K562 (cell line): ENCODE data around the gene RYK. TPM values are rescaled to one million over a fixed set of nuclear protein-coding genes. Genes with fewer than 3 reads are reported as not detected.

ENCODE experiments used
- CBX1 ChIP-seq: sonication (generic); IDR thresholded peaks from 2 replicates; pipeline ENCODE4 v1.6.1; 2016; ENCODE audit warnings: antibody characterized with exemption, low read depth, mild to moderate bottlenecking
- GABPB1 ChIP-seq: sonication (generic); formaldehyde crosslinking; IDR thresholded peaks from 2 replicates; pipeline ENCODE4 v1.8.0; 2022; ENCODE audit warnings: mild to moderate bottlenecking, missing genetic modification reagents
- HDAC1 ChIP-seq, 2 experiments: fragments of 450-650 bp; IDR thresholded peaks; 2 replicates each; pipeline ENCODE4 v1.6.1; 2016 to 2017; ENCODE audit warnings: inconsistent platforms in 1 of 2, mild to moderate bottlenecking in 1 of 2, moderate library complexity in 1 of 2
- KDM2B ChIP-seq: fragments of 250-450 bp; sonication (Bioruptor Pico); IDR thresholded peaks from 2 replicates; pipeline ENCODE4 v1.8.0; 2021; ENCODE audit warnings: mild to moderate bottlenecking, moderate library complexity
- MTA1 ChIP-seq: fragments of 450-650 bp; IDR thresholded peaks from 2 replicates; pipeline ENCODE4 v1.6.1; 2017; ENCODE audit warnings: borderline replicate concordance
- NCOA6 ChIP-seq: fragments of 450-650 bp; IDR thresholded peaks from 2 replicates; pipeline ENCODE4 v1.6.1; 2017; ENCODE audit warnings: mild to moderate bottlenecking
- TOE1 ChIP-seq, 2 experiments: fragments of 450-650 bp in 1 of 2; sonication (generic) in 1 of 2; formaldehyde crosslinking in 1 of 2; IDR thresholded peaks; 2 replicates each; pipeline versions ENCODE4 v1.7.1 to v1.8.0; 2016 to 2022; ENCODE audit warnings: borderline replicate concordance in 2 of 2, mild to moderate bottlenecking in 2 of 2, antibody characterized with exemption in 1 of 2, inconsistent platforms in 1 of 2, low read depth in 1 of 2, missing genetic modification reagents in 1 of 2, moderate library complexity in 1 of 2
- ZFP30 ChIP-seq: fragments of 250-450 bp; sonication (Bioruptor Pico); IDR thresholded peaks from 2 replicates; pipeline ENCODE4 v1.8.0; 2022; ENCODE audit warnings: moderate library complexity, mild to moderate bottlenecking, inconsistent platforms, borderline replicate concordance
- polyA plus RNA-seq, 8 experiments: library from polyadenylated mRNA; depleted of rRNA in 4 of 8; stranded (reverse) in 5 of 8; unstranded in 3 of 8; fragments of >200 nt; fragmentation: Nextera tagmentation in 2 of 8; fragmentation: Illumina TruSeq in 1 of 8; extraction: Ambion mirVana in 2 of 8; extraction: Trizol in 1 of 8; gene quantifications; 2 replicates each; pipeline versions ENCODE4 v1.2.1 to v1.2.3, GENCODE V29; 2011 to 2014; ENCODE audit warnings: inconsistent platforms in 1 of 8, missing spikeins in 1 of 8
- total RNA-seq, 7 experiments: library from RNA; depleted of rRNA in 6 of 7; stranded (reverse); fragments of >200 nt in 6 of 7; fragmentation: Illumina TruSeq in 2 of 7; extraction: Trizol in 2 of 7; gene quantifications; 2 replicates each; pipeline versions ENCODE4 v1.2.1 to v1.2.3, GENCODE V29; 2011 to 2021; ENCODE audit warnings: low replicate concordance in 1 of 7
- TF ChIP-seq, protein P1 (sequence below): IDR thresholded peaks from 2 replicates; pipeline ENCODE4 v1.6.1; 2011; ENCODE audit not compliant: insufficient read length; ENCODE audit errors: extremely low read depth
- TF ChIP-seq, protein P2 (sequence below), 2 experiments: fragments of 450-650 bp in 1 of 2; sonication (generic) in 1 of 2; formaldehyde crosslinking in 1 of 2; IDR thresholded peaks; 2 replicates each; pipeline versions ENCODE4 v1.7.1 to v1.9.0; 2016 to 2022; ENCODE audit warnings: inconsistent platforms in 1 of 2, mild to moderate bottlenecking in 1 of 2, missing genetic modification reagents in 1 of 2

RYK gene
- total and polyA plus RNA-seq, 9 of the 15 experiments (the other 6 are each of a cell fraction or from before 2014, with no cell fraction given), result 4.2 to 29.5 (median 16.6) TPM

DNA sequence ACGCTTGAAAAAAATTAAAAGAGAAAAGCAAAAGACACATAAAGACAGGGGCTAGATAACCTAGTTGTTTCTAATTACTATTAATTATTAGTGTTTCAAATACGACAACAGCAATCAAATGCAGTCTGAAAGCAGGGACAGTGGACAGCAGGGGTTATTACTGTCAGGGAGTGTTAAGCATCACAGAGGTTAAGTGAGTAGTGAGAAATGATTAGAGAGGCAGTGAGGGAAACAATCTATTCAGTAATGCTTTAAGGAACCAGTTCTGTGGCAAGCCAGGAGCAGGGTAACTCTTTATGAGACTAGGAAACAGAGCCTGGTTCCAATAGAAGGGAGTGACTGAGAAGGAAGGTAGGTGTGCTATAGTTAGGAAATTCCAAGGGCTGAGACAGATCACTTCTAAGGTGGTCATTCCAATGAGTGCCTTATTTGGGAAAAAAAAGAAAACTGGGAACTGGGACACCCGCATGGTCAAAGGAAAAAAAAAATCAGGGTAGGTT, 15.0 kb downstream of the RYK start (continued):
- TF ChIP-seq CBX1, result no peak
- TF ChIP-seq NCOA6, result no peak
- no peak for TF ChIP-seq TOE1 (IDR thresholded peaks at IDR 0.05; ENCODE audit: borderline replicate concordance)
- no peak for TF ChIP-seq TOE1 (CRISPR knock-in tag; IDR thresholded peaks at IDR 0.05; ENCODE audit: borderline replicate concordance, low read depth)
- TF ChIP-seq HDAC1 (IDR thresholded peaks at IDR 0.05), result no peak
- TF ChIP-seq, protein P1, sequence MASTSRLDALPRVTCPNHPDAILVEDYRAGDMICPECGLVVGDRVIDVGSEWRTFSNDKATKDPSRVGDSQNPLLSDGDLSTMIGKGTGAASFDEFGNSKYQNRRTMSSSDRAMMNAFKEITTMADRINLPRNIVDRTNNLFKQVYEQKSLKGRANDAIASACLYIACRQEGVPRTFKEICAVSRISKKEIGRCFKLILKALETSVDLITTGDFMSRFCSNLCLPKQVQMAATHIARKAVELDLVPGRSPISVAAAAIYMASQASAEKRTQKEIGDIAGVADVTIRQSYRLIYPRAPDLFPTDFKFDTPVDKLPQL, result no peak
- TF ChIP-seq, protein P2, sequence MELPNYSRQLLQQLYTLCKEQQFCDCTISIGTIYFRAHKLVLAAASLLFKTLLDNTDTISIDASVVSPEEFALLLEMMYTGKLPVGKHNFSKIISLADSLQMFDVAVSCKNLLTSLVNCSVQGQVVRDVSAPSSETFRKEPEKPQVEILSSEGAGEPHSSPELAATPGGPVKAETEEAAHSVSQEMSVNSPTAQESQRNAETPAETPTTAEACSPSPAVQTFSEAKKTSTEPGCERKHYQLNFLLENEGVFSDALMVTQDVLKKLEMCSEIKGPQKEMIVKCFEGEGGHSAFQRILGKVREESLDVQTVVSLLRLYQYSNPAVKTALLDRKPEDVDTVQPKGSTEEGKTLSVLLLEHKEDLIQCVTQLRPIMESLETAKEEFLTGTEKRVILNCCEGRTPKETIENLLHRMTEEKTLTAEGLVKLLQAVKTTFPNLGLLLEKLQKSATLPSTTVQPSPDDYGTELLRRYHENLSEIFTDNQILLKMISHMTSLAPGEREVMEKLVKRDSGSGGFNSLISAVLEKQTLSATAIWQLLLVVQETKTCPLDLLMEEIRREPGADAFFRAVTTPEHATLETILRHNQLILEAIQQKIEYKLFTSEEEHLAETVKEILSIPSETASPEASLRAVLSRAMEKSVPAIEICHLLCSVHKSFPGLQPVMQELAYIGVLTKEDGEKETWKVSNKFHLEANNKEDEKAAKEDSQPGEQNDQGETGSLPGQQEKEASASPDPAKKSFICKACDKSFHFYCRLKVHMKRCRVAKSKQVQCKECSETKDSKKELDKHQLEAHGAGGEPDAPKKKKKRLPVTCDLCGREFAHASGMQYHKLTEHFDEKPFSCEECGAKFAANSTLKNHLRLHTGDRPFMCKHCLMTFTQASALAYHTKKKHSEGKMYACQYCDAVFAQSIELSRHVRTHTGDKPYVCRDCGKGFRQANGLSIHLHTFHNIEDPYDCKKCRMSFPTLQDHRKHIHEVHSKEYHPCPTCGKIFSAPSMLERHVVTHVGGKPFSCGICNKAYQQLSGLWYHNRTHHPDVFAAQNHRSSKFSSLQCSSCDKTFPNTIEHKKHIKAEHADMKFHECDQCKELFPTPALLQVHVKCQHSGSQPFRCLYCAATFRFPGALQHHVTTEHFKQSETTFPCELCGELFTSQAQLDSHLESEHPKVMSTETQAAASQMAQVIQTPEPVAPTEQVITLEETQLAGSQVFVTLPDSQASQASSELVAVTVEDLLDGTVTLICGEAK (IDR thresholded peaks at IDR 0.05), result no peak
- TF ChIP-seq, protein P2 (CRISPR knock-in tag; IDR thresholded peaks at IDR 0.05), result no peak
- TF ChIP-seq MTA1, result no peak
- TF ChIP-seq ZFP30 (CRISPR knock-in tag), result no peak
- TF ChIP-seq KDM2B (CRISPR knock-in tag), result no peak
- TF ChIP-seq GABPB1, result no peak
